Right kidney (tissue), 9 donors: Measurements from ENCODE around the gene IQSEC3.
"Not testable (repeated sequence)": the region's sequence is repeated elsewhere in the genome, so short reads cannot be mapped to it uniquely, and the experiment has no call there.

Experiments
- DNase-seq: peaks from one replicate; pipeline ENCODE4 v3.0.0-alpha.2; 2016
- long read RNA-seq, 8 donors: transcript quantifications; one replicate each; lab custom pipeline, GENCODE V29; 2026

IQSEC3 gene
- long read RNA-seq, donor 1, result 0 reads
- long read RNA-seq, donor 2, result 0 reads
- long read RNA-seq, donor 3, result 0 reads
- long read RNA-seq, donor 4, result 0 reads
- long read RNA-seq, donor 5, result 0 reads
- long read RNA-seq, donor 6, result 0 reads
- long read RNA-seq, donor 7, result 0 reads
- long read RNA-seq, donor 8, result 0 reads

DNA sequence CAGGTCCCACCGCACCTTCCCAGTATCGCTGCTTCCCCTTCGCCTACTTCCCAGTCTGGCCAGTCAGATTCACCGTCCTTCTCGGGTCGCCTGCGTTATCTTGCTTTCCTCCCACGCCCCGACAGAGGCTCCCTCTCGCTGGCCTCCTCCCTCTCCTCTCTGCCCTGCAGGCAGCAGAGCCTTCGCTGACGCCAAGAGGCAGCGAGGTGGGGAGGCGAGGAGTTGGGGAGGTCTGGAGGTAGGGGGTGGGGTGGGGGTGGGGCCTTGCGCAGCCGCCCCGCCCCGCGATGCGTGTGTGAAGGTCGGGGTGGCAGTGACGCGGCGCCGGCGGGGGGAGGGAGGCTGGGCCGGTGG is at the start of gene IQSEC3:
Gene IQSEC3, plus strand, starts transcription at position 340 of the 354 bp plus-strand sequence. CDS start 116 bp downstream, outside the sequence.
- not testable (repeated sequence) for DNase-seq

DNA sequence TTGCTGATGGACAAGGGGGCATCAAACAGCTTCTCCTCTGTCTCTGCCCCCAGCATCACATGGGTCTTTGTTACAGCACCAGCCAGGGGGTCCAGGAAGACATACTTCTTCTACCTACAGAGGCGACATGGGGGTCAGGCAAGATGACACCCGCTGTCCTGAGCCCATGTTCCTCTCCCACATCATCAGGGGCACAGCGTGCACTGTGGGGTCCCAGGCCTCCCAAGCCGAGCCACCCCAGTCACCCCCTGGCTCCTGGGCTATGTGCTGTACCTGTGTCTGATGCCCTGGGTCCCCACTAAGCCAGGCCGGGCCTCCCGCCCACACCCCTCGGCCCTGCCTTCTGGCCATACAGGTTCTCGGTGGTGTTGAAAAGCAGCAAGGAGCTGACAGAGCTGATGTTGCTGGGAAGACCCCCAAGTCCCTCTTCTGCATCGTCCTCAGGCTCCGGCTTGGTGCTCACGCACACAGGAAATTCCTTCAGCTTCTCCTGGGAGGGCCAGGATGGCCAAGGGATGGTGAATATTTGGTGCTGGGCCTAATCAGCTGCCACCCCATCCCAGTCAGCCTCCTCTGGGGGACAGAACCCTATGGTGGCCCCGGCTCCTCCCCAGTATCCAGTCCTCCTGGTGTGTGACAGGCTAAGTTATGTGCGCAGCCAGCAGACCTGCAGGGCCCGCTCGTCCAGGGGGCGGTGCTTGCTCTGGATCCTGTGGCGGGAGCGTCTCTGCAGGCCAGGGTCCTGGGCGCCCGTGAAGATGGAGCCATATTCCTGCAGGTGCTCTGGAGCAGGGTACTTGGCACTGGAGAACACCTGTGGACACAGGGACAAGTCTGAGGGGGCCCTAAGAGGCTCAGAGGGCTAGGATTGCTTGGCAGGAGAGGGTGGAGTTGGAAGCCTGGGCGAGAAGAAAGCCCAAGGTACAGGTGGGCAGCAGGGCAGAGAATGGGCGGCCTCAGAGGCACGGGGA is 48.9 kb upstream of the IQSEC3 start:
- not testable (repeated sequence) for DNase-seq

DNA sequence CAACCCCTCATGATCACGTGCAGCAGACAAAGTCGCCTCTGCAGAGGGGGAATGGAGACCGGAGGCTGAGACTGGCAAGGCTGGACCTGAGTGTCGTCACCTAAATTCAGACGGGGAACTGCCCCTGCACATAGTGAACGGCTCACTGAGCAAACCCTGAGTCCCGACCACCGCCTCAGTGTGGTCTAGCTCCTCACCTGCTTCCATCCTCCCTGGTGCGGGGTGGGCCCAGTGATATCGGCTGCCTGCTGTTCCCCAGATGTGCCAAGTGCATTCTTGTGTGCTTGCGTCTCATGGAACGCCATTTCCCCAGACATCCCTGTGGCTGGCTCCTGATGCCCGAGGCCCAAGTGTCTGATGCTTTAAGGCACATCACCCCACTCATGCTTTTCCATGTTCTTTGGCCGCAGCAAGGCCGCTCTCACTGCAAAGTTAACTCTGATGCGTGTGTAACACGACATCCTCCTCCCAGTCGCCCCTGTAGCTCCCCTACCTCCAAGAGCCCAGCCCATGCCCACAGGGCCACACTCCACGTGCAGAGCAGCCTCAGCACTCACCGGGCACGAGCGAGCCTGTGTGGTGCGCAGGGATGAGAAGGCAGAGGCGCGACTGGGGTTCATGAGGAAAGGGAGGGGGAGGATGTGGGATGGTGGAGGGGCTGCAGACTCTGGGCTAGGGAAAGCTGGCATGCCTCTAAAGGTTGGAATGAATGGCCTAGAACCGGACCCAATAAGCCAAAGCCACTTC is 47.6 kb upstream of the IQSEC3 start:
- DNase-seq, result not testable (repeated sequence)

DNA sequence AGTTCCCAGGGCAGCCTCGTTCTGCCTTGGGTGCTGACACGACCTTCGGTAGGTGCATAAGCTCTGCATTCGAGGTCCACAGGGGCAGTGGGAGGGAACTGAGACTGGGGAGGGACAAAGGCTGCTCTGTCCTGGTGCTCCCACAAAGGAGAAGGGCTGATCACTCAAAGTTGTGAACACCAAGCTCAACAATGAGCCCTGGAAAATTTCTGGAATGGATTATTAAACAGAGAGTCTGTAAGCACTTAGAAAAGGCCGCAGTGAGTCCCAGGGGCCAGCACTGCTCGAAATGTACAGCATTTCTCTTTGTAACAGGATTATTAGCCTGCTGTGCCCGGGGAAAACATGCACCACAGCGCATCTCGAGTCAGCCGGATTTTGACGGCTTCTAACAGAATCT is 46.7 kb upstream of the IQSEC3 start:
- DNase-seq, result not testable (repeated sequence)

DNA sequence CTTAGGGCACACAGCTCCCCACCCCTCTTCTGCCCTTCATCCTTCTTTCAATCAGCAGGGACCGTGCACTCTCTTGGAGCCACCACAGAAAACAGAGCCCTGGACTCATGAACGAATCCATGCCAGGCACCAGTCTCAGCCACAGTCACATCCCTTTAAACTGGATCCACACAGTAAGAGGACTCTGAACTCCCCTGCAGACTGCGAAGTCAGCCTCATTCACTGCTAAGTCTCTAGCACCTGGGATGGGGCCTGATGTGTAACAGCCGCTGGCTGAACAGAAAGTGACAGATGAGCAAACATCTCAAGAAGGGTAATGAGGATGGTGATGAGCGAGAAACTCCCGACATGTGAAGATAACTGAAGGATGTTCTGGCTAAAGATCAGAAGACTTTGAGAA is 45.8 kb upstream of the IQSEC3 start:
- no peak for DNase-seq

DNA sequence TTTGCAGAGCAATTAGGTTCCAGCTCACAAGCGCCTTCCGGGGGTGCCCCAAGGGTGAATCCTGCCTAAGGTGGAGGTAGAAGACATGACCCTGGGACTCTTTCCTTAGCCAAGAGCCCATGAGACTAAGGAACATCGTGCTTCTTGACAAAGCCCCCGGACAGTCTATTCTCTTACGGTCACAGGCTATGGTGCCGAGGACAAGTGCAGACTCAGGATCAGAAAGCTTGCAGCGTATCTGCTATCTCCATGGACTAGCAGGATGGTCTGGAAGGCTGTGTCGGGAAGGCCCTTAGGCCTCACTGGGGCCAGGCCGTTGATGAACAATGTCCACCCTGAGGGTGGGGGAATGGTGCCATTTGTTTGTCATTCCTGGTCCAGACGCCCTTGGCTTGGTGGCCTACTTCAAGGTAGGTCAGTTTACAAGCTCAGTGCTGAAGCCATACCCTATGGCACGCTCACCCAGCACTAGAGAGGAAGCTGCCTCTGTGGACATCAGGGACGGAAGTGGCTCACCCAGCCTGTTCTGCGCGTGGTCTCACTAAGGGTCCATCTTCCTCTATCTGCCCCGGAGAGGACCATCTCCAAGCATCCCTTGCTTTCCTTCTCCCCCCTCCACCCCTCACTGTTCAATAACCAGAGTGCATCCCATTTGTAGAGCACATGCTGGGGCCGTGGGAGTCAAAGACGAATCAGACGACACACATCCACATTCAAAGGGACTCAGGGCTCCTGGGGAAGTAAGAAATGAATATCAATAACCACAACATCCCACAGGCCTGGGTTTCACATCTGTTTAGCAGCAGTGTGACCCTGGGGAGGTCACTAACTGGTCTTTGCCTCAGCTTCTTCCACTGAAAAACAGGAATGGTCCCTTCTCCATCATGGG is 45.0 kb upstream of the IQSEC3 start:
- no peak for DNase-seq

DNA sequence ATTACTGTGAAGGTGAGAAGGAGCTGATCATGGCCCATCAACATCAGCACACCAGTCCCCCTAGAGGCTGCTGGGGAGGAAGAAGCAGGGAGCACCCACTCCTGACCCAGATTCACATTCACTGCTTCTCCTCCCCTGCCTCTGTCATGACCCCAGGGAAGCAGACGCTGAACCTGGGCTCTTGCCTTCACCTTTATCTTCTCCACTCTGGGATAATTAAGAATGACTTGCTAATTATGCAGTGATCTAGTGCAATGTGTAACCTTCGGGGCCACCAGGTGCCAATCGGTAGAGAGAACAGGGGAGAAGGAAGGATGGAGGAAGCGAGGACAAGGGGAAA is 44.4 kb upstream of the IQSEC3 start:
- no peak for DNase-seq

DNA sequence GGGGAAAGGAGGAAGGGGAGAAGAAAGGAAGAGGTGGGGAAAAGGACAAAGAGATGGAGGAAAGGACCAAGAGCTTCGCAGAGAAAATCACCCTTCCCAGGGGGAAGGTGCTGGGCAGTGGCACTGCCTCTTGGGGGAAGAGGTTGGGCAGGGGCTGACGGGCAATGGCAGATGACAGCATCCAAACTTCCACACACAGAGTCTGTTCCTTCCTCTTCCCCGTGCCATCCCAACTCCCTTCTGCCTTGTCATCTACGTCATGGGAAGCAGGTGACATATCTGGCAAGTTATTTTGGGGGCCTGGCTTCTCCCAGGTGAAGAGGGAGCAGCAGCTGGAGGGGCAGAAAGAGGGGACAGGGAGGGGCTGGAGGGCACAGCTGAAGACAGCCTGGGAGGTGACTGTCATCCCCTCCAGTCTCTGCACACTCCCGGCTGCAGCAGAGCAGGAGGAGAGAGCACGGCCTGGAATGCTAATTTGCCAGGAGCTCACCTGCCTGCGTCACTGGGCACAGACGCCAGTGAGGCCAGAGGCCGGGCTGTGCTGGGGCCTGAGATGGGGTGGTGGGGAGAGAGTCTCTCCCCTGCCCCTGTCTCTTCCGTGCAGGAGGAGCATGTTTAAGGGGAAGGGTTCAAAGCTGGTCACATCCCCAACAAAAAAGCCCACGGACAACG is 43.9 kb upstream of the IQSEC3 start:
- no peak for DNase-seq

DNA sequence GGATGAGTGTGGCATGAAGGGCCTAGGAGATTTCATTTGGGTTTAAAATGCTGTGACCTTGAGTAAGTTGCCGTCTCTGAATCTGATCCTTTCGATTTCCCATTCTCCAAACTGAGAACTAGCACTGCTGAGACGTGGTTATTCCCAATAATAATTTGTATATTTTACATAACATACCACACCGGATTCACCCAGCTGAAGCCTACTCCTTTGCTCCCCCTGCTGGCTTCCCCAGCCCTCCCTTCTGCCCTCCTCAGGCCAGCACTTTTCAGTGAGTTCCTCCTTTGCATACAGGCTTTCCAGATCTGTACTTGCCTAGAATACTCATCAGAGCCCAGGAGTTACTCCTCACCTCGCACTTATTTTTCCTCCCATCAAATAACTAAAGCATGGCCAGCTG is 38.7 kb upstream of the IQSEC3 start:
- DNase-seq, result not testable (repeated sequence)

DNA sequence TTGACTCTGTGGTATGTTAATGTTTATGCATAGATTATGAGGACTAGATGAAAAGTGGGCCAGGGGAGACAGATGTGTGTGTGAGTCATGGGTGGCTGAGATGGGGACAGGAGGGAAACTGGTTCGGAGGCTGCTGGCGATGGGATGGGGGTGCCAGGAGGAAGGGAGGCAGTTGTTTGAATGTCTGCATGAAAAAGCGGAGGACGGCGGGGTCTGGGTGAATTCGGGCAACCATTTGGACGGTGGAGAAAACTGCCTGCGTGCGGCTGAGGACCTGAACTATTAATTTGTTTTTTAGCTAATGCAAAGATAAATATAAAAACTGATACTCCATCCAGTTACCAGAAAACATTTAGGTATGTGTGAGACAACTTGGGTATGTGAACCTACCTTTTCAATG is 27.8 kb upstream of the IQSEC3 start:
- not testable (repeated sequence) for DNase-seq

DNA sequence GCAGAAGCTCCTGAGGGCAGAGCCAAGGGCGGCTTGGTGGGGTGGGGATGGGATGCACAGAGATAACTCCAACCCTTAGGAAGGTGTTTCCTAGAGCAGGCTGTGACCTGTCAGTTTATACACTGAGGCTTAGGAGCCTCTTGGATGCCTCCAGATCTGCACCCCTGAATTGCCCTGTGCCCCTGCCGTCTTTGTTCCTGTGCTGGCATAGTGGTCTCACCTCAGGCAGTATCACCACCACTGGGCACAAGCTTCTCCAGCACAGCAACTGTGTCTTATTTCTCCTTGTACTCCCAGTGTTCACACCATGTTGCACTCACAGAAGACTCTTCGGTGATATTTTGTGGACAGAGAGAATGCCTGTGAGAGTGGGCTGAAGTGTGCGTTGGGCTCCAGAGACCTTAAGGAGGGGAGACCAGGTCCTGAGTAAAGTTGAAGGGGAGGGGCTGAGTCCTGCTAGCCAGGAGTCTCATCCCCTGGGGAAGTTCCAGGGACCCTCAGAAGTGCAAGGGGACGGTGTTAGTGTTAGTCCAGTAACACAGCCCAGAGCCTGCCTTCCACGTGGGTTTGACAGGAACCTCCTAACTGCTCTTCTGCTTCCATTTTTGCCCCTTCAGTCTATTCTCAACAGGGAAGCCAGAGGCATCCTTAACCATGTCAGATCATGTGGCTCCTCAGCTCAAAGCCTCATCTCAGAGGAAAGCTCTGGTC is 26.9 kb upstream of the IQSEC3 start:
- not testable (repeated sequence) for DNase-seq

DNA sequence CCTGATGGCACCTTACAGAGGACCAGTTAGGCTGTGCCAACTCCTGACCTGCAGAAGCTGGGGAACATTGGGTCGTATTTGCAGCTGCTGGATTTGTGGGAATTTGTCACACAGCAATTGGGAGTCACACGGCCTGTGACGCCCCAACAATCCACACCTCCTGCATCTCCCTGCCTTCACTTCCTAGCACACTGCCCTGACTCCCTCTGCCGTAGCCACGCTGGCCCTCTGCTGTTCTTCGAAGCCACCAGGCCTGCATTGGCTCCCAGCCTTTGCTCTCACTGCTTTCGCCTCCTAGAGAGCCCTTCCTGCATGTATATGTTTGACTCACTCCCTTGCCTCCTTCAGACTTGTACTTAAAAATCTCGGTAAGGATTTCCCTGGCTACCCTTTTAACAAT is 22.2 kb upstream of the IQSEC3 start:
- DNase-seq, result not testable (repeated sequence)

DNA sequence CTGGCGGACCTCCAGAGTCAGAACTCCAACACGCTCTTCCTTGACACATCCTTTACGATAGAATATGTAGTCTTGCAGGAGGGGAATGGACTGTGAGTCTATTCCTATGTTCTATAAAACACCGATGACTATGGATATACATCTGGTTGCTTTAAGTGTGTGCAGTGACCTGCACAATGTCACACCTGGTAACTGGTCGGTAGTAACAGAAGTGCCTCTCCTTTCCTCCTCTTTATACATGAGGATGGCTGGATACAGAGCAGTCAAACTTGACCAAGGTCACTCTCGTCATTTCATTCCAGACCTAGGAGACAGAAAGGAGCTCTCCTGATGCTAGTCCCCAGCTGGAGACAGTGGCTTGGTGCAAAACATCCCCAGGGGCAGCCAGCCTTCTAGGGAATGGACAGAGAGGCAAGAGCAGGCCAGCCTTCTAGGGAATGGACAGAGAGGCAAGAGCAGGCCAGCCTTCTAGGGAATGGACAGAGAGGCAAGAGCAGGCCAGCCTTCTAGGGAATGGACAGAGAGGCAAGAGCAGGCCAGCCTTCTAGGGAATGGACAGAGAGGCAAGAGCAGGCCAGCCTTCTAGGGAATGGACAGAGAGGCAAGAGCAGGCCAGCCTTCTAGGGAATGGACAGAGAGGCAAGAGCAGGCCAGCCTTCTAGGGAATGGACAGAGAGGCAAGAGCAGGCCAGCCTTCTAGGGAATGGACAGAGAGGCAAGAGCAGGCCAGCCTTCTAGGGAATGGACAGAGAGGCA is 21.2 kb upstream of the IQSEC3 start:
- DNase-seq, result not testable (repeated sequence)

DNA sequence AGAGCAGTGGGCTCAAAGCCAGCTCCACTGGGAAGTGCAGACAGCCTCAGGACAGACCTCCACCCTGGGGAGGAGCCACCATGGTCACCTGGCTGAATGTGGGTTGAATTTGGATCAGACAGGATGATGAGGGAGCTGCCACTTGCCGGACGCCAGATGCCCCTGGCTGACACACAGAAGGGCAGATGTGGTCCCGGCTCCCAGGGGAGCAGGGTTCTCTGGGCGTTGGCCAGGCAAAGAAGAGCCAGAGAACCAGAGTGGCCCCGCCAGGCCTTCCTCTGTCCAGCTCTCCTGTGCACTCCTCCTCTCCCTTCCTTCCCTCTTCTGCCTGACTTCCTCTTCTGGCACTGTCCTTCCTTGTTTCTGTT is 20.6 kb upstream of the IQSEC3 start:
- not testable (repeated sequence) for DNase-seq

DNA sequence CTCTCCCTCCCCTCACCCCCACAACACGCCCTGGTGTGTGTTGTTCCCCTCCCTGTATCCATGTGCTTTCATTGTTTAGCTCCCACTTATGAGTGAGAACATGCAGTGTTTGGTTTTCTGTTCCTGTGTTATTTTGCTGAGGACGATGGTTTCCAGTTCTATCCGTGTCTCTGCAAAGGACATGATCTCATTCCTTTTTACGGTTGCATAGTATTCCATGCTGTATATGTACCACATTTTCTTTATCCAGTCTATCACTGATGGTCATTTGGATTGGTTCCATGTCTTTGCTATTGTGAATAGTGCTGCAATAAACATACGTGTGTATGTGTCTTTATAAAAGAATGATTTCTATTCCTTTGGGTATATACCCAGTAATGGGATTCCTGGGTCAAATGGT is 20.0 kb upstream of the IQSEC3 start:
- not testable (repeated sequence) for DNase-seq

DNA sequence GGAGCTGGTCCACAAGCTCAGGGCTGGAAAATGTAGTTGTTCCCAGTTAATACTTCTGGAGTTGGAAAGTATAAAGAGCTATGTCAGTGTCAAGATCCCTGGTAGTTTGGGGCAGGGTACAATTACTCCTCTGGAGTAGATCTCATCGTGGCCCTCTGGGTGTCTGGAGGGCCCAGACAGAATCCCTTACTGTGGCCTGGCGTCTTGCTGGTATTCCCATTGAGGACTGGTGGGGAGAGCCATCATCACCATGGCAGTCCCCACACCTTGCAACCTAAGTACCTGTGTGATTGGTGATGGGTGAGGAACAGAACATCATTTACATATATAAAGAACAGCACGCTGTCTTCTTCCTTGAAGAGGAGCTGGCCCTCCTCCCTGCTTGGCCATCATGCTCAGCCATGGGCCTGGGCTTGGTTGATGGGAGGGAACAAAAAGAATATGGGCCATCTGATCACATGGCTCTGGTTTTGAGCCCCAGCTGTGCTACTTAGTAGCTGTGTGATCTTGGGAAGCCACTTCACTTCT is 18.8 kb upstream of the IQSEC3 start:
- not testable (repeated sequence) for DNase-seq

DNA sequence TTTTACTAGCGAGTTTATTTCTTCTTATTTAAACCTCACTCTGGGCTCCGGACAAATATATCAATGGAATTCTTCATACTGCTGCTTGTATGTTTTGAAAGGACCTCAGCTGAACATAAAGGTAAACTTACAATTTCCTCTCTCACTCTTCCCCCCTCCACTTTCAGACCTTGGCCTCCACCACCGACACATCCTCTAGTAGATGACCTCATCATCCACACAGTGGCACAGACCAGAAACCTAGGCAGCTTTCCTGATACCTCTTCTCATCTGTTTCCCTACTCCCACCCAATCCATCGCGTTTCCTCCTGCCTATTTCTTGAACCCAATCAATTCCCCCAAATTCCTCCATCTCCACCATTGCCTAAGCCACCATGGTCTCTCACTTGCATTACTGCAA is 17.4 kb upstream of the IQSEC3 start:
- DNase-seq, result not testable (repeated sequence)

DNA sequence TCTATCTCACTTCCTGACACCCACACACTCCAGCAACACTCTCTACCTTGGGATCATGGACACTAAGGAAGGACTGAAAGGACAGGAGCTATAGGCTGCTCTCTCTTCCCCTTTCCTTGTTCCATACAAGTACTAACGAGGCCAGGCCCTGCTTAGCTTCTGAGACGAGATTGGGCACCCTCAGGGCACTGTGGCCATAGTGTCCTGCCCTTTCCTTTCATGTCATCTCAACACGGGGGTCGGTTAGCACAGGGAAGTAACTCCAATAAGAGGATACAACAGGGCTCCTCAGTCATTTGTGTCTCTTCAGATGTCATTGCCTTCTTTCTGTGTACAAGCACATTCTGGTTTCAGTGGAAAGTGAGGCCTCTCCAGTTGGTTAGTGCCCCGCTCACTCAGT is 15.5 kb upstream of the IQSEC3 start:
- not testable (repeated sequence) for DNase-seq

DNA sequence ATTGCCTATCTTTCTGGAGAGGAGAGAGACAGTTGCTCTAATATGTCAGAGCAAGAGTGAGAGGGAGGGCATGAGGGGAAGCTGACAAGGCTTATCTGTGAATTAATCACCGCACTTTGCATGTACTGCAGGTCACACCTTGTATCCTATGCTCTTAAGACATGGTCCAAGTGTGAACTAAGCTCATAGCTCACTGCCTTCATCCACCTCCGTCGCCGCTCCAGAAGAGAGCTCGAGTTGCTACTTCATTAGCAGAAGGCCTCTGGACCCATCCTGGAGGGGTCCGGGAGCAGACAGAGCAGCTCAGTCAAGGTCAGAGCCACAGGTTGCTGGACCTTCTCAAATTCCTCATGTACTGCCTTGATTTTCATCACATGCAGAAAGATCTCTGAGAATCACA is 14.6 kb upstream of the IQSEC3 start:
- not testable (repeated sequence) for DNase-seq
